HG03135 (cell line): ENCODE results near the gene USP32.
"Not testable (repeated sequence)": the region's sequence is repeated elsewhere in the genome, so short reads cannot be mapped to it uniquely, and the experiment has no call there.

Source experiments
- ATAC-seq: cut with Tn5 transposase; IDR thresholded peaks from one replicate; pipeline ENCODE4 v1.9.1; 2021; ENCODE audit warnings: mild to moderate bottlenecking, moderate library complexity; ENCODE audit not compliant: unreplicated experiment

USP32 gene

DNA sequence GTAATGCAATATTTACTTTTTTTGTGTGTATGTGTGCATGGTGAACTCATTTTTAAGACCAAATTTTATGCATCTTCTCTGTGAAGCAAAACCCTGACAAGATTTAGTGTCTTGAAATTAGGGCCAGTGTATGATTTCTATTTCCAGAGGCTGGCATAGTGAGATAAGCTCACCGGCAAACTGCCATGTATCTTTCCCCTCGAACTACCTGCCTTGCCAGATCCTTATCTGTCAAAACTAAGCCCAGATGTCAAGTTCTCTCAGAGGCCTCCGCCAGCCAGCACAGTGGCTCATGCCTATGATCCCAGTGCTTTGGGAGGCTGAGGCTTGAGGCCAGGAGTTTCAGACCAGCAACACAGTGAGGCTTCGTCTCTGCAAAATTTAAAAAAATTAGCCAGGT lies 10.0 kb downstream of the USP32 start:
- ATAC-seq, result no peak

DNA sequence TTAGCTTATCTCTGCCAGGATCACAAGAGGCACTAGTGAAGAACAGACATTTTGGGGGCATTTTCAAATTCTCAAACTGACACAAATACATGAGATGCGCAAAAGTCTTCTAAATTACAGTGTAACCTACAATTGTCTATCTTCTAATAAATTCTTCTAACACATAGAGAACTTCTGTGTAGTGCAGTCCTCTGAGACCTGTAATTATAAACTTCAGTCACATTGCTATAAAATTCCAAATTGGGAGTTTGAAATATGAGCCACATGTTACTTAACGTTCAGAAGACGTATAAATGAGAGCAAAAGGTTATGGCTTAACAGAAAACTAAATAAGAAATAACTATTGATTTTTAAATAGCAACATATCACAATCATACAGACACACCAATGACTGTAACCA lies 12.5 kb downstream of the USP32 start:
- ATAC-seq, result not testable (repeated sequence)

DNA sequence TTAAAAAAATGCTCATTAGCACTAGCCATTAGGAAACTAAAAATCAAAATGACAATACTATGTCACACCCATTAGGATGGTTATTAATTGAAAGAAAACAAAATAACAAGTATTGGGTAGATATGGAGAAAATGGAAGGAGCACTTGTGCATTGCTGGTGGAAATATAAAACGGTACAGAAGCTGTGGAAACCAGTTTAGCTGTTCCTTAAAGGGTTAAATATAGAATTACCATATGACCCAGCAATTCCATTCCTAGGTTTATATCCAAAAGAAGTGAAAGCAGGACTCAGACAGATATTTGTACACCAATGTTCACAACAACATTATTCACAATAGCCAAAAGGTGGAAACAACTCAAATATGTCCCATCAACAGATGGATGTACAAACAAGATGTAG lies 13.7 kb downstream of the USP32 start:
- not testable (repeated sequence) for ATAC-seq

DNA sequence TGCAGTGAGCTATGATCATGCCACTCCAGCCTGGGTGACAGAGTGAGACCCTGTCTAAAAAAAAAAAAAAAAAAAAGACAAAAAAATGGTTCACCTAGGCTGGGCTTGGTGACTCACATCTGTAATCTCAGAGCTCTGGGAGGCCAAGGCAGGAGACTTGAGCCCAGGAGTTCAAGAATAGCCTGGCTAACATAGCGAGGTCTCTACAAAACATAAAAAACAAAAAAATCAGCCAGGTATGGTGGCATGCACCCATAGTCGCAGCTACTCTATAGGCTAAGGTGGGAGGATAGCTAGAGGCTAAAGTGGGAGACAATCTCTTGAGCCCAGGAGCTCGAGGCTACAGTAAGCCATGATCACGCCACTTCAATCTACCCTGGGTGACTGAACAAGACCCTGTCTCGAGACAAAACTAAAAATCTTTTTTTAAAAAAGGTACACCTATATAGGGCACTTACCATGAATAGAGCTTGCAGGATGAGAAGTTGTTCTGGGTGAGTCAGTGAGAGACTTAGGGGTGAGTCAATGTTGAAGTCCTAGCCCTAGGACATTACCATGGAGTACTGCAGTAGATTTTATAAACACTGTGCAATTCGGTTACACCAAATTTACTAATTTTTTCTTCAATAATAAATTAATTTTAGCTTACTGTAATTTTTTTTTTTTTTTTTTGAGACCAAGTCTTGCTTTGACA lies 19.0 kb downstream of the USP32 start:
- no peak for ATAC-seq

DNA sequence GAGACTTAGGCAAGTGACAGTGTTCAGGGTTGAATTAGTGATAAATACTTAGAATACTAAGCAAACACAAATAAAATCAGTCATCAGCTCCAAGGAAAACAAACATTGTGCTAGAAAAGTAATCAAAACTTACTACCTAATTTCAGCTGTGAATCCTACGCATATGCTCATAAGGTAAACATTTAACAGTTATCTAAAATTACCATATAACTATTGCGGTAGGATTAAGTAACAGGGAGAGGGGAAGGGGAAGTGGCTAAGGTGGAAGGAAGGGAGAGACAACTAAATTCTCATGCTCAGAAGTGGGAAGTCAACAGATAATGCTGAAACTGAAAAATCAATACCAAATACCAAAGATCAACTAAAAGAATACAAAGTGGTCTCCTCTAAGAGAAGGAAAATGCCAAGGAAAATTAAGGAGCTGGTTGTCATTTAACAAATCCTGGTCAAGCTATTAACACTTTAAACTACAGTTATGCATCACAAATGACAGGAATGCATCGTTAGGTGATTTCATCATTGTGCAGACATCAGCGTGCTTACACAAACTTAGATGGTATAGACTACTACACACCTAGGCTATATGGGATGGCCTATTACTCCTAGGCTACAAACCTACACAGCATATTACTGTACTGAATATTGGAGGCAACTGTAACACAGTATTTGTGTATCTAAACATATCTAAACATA lies 20.0 kb downstream of the USP32 start:
- no peak for ATAC-seq

DNA sequence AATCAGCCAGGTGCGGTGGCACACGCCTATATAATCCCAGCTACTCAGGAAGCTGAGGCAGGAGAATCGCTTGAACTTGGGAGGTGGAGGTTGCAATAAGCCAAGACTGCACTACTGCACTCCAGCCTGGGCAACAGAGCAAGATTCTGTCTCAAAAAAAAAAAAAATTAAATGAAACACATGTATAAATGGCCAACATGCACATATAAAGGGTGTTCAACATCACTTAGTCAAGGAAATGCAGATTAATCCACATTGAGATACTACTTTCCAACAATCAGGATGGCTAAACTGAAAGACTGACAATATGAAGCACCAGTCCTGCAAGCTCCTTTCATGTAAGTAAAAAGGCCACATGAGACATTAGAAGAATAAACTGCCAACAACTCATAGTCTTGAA lies 20.5 kb downstream of the USP32 start:
- no peak for ATAC-seq

DNA sequence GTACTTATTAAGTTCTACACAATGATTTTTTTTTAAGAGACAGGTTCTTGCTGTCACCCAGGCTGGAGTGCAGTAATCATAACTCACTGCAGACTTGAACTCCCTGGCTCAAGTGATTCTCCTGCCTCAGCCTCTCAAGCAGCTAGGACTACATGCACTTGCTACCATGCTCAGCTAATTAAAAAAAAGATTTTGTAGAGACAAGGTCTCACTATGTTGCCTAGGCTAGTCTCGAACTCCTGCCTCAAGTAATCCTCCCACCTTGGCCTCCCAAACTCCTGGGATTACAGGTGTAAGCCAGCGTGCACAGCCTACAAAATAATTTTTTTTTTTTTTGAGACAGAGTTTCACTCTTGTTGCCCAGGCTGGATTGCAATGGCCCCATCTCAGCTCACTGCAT lies 22.2 kb downstream of the USP32 start:
- no peak for ATAC-seq

DNA sequence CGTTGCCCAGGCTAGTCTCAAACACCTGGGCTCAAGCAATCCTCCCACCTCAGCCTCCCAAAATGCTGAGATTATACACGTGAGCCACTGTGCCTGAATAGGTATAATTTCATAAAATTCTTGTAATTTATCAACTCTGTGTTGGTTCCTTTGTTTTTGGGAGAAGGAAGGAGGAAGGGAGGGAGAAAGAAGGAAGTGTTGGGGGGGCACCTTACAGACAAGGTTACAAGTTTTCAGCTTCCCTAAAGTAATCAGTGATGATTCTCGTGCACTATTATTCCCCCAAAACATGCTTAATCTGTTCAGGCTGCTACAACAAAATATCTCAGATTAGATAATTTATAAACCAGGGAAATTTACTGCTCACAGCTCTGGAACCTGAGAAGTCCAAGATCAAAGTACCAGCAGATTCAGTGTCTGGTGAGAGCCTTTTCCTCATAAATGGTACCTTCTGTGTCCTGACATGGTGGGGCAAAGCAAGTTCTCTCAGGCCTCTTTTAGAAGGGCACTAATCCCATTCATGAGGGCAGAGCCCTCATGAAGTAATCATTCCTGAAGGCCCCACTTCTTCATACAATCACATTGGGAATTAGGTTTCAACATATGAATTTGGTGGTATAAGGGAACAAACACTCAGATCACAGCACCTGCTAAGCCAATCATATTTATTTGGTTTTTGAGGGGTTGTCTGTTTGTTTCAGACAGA lies 28.1 kb downstream of the USP32 start:
- ATAC-seq, result no peak

DNA sequence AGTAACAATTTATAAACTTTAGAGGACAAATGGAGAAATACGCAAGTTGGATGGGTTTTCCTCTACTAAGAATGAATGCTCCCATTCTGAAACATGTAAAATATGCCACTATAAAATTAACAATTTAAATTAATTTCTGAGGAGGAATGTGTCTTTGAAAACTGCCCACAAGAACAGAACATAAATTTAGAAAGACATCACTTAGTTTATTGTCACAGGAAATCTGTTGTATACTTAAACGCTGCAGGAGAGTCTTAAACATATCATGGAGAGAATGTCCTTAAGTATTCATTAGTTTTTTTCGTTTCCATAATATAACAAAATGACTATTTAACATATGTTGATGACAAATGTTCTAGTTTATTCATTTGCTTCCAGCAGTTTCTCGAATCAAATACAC lies 29.6 kb downstream of the USP32 start:
- ATAC-seq, result no peak

DNA sequence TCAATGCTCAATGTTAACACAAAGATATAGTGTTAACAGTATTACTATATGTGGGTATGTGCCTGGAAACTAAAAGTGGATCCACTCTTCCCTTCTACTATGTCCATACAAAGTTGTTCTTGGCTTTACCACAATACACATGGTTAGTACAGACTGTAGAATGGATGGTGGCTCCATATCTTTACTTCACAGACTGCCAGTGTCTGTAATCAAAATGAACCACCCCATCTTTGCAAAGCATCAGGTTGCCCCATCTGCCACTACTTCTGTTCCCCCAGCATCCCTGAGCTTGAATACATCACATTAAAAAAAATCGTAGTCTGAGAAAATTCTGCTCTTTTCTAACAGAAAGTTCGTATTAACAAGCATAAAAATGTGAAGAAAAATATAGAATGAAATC lies 30.0 kb downstream of the USP32 start:
- ATAC-seq, result no peak

DNA sequence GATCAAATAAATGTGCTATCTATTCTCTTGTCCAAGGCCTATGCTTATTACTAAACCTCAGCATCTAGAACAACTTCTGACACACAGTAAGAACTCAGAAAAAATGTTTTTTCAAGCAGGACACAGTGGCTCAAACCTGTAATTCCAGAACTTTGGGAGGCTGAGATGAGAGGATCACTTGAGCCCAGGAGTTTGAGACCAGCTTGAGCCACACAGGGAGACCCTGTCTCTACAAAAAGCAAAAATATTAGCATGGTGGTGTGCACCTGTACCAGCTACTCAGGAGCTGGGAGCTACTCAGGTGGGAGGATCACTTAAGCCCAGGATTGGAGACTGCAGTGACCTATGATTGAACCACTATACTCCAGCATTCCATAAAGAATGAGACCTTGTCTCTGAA lies 32.5 kb downstream of the USP32 start:
- ATAC-seq, result no peak

DNA sequence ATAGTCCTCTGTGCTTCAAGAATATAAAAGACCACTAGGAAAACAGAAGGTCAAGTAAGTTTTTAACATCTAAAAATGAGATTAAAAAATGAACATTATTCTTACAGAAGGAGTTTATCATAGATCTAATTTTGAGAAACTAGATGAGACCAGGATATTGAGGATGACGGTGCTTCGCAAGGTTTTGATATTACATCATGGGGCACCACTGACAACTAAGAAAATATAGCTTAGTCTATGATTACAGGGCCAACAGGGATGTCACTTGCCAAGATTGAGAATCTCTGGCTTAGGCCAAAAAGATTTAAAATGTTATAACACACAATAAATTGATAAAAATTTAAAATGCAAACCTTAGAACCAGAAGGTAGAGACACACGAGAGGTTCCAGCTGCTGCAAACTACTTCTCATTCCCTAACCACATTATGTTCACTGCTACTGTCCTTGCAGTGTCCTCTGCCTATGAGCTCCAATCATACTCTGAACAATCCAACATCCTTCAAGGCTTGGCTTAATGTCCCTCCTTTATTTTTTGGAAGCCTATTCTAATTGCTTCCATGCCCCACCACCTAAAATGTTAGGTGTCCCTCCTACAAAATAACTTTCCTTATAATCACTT lies 33.2 kb downstream of the USP32 start:
- no peak for ATAC-seq

DNA sequence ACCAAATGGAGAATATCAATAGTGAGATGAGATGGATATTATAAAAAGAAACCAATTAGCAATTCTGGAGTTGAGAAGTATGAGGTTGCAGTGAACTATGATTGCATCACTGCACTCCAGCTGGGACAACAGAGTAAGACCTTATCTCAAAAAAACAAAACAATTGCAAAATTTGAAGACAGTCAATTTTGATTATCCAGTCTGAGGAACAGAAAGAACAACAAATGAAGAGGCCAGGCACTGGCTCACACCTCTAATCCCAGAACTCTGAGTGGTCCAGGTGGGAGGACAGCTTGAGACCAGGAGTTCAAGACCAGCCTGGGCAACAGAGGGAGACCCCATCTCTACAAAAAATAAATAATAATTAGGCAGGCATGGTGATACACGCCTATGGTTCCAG lies 35.0 kb downstream of the USP32 start:
- no peak for ATAC-seq

DNA sequence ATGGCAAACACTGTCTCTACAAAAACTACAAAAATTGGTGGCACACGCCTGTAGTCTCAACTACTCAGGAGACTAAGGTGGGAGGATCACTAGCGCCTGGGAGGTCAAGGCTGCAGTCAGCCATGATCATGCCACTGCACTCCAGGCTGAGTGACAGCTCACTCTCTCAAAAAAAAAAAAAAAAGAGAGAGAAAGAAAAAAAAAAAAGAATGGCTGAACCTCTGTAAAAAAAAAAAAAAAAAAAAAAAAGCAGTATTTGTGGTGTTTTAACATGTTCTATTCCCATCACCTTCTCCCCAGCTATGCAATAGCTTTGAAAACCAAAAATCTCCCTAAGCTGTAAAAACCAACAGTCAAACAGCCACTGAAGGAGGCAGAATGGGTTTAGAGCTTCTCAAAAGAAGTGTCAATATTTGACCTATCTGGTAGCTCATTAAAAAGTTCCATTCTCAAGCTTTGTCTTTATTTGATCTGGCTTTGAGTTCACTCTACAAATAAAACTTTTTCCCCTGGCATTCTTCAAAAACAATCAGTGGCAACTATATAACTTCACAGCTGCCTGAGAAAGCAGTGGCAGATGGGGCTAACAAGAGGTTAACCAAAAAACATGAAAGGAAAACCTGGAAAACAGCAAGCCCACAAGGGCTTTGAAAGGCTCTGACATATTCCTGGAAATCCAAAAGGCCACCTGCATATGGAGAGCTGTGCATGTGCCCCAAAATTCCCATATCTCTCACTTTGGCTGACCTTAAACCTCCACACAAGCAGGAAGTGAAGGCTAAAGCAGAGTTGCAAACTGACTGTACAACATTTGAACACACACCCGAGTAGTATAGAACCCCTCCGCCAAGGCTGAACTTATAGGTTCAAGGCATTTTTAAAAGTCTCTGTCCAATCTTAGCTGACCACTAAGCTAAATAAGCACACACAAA lies 36.0 kb downstream of the USP32 start:
- no peak for ATAC-seq

DNA sequence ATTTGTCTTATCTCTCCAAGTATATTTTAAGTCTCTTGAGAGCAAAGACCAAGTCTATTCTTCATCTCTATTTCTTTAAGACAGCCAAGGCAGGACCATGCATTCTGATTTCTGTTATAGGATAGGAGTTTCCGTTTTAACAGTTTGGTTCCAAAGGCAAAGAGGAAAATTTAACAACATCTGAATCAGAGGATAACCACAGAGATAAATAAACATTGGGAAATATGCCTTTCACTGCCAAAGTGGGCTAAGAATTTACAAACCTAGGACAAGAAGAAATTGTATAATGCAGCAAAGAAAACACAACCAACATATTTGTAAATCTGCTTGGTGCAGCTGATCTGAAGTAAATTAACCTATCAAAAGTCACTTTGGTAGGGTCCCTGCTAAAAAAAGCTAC lies 37.7 kb downstream of the USP32 start:
- no peak for ATAC-seq

DNA sequence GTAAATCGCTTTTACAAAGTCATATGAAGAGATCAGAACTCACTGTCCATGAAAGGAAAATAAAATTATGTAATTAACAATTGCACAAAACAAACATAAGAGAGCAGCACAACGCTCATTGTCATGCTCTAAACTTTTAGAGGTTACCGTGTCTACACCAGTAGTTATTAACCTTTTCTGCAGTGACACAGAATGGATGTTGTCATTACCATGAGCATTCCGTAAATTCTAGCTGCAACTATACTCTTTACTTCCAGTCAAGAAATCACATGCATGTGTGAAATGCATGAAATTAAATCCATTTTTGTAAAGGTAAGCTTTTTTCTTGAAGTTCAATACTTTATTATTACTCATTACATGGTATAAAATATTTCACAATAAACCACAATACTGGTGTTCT lies 38.2 kb downstream of the USP32 start:
- ATAC-seq, result no peak

DNA sequence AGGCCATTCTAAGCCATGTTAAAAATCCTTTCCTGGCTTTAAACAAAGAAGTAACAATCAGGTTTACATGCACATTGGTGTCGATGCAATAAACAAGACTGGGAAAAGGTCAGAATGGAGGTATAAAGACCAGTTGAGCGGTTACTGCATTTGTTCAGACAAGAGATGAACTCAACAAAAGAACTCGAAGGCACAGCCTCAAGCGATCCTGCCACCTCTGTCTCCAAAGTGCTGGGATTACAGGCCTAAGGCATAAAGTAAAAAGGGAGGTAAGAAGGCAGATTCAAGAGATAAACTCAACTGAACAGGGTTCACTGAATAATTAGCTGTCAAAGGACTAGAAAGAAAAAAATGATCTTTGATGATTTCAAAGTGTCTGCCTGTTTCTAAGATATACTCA lies 39.4 kb downstream of the USP32 start:
- ATAC-seq, result no peak

DNA sequence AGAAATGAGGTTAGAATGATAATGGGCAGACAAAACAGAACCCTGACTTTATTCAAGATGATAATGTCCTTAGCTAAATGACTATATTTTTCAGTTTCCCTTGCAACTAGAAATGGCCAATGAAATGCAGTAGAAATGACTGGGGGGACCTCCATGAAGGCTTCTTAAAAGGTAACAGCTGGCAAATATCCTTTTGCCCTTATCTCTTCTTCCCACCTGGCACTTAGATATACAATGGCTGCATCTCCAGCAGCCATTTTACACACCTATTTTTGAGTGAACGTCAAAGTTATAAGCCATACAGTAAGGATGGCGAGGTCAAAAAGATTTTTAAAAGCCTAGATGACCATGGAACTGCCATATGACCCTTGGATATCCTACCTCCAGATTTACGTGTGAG lies 39.9 kb downstream of the USP32 start:
- no peak for ATAC-seq

DNA sequence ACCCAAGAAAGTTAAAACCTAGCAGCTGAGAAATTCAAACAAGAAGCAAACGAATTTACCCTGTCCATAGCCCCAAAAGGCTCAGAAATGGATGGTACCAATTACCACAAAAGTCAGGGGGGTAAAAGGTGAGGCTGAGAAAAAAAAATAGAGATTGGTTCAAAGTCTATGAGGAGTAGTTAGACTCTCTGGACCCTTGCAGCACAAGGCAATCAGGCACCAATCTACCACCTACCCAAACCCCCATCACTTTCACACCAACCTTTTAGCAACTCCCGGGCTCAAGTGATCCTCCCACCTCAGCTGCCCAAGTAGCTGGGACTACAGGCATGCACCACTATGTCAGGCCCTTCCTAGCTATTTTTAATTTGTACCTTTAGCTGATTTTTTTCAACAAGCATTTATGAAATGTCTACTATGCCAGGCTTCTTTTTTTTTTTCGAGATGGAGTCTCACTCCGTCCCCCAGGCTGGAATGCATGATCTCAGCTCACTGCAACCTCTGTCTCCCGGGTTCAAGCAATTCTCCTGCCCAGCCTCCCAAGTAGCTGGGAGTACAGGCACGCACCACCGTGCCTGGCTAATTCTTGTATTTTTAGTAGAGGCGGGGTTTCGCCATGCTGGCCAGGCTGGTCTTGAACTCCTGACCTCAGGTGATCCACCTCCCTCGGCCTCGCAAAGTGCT lies 40.8 kb downstream of the USP32 start:
- no peak for ATAC-seq

DNA sequence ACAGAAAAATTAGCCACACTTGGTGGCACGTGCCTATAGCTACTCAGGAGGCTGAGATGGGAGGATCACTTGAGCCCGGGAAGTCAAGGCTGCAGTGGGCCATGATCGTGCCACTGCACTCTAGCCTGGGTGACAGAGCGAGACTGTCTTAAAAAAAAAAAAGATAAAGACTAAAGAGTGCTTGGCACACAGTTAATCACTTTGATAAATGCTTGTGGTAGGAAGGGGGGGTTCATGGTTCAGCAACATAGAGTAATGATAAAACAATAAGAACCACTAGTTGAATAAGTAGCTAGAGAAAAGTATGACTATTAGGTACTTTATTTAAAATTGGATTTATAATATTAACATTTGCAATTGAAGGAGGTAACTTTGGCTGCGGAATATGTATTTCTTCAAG lies 43.3 kb downstream of the USP32 start:
- ATAC-seq, result no peak
